ENCODE data around the gene DCBLD1. TPM values are rescaled to one million over a fixed set of nuclear protein-coding genes. Genes with fewer than 3 reads are reported as not detected.

The DCBLD1 gene
- total and polyA plus RNA-seq, 2 donors from 2014 or later: 4.1 to 9.6 TPM

DNA sequence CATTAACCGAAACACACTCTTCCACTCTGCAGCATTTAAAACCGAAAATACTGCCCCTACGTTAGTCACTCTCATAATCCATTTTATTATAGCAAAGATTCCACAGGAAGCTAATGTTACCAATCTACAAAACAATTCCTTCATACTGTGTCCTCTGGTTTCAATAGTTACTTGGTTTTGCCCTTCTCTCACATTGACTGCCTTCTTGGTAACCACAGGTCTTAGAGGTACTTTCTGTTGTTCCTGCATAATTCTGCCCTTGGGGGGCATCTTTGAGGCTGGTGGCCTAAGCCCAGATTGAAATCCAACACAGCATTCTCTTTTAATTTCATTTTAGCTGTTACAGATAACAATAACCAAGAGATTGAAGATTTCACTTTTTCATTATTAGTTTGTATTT lies 9.8 kb upstream of the DCBLD1 start:
- no peaks in the 10 kb centered on the region for H3K4me1 ChIP-seq (ENCODE audit: control insufficient read depth in 2 of 3, insufficient read depth in 2 of 3, low read depth in 1 of 3, low read length in 3 of 3)
- no peak overlapping the region for H3K9ac ChIP-seq (ENCODE audit: low read length in 3 of 3)
- DNase-seq (no peak), FAIRE-seq (no peak)
- no peaks in the 10 kb centered on the region for H3K36me3 ChIP-seq (ENCODE audit: control insufficient read depth in 2 of 3, insufficient read depth in 3 of 3, low read length in 3 of 3)
- H3K9me3 ChIP-seq (ENCODE audit: control insufficient read depth in 2 of 3, insufficient read depth in 1 of 3, low read length in 3 of 3): no peaks in the 10 kb centered on the region
- no peak overlapping the region for H3K4me3 ChIP-seq (ENCODE audit: low read length in 3 of 3)
- intact Hi-C loops (cut with DNase I): no loop called here
- H3K27me3 ChIP-seq (ENCODE audit: control insufficient read depth, insufficient read depth, low read length): no peaks in the 10 kb centered on the region
- H3K27ac ChIP-seq (ENCODE audit: low read depth in 2 of 2, low read length in 2 of 2): no peak overlapping the region
- TF ChIP-seq, protein P1, sequence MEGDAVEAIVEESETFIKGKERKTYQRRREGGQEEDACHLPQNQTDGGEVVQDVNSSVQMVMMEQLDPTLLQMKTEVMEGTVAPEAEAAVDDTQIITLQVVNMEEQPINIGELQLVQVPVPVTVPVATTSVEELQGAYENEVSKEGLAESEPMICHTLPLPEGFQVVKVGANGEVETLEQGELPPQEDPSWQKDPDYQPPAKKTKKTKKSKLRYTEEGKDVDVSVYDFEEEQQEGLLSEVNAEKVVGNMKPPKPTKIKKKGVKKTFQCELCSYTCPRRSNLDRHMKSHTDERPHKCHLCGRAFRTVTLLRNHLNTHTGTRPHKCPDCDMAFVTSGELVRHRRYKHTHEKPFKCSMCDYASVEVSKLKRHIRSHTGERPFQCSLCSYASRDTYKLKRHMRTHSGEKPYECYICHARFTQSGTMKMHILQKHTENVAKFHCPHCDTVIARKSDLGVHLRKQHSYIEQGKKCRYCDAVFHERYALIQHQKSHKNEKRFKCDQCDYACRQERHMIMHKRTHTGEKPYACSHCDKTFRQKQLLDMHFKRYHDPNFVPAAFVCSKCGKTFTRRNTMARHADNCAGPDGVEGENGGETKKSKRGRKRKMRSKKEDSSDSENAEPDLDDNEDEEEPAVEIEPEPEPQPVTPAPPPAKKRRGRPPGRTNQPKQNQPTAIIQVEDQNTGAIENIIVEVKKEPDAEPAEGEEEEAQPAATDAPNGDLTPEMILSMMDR (IDR thresholded peaks at IDR 0.05; ENCODE audit: borderline replicate concordance, extremely low read depth, insufficient read depth): no peak

DNA sequence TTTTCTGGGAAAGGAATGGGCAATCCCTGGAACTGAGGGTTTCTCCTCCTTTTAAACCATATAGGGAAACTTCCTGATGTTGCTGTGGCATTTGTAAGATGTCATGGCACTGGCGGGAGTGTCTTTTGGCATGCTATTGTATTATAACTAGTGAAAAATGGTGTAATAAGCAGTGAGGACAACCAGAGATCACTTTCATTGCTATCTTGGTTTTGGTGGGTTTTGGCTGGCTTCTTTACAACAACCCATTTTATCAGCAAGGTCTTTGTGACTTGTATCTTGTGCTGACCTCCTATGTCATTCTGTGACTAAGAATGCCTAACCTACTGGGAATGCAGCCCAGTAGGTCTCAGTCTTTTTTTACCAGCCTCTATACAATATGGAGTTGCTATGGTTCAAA lies 9.1 kb upstream of the DCBLD1 start:
- TF ChIP-seq, protein P1 (IDR thresholded peaks at IDR 0.05; ENCODE audit: borderline replicate concordance, extremely low read depth, insufficient read depth): no peak
- no peak overlapping the region for H3K27ac ChIP-seq (ENCODE audit: low read depth in 2 of 2, low read length in 2 of 2)
- no peaks in the 10 kb centered on the region for H3K9me3 ChIP-seq (ENCODE audit: control insufficient read depth in 2 of 3, insufficient read depth in 1 of 3, low read length in 3 of 3)
- intact Hi-C loops (cut with DNase I): no loop called here
- H3K36me3 ChIP-seq (ENCODE audit: control insufficient read depth in 2 of 3, insufficient read depth in 3 of 3, low read length in 3 of 3): no peaks in the 10 kb centered on the region
- no peak for DNase-seq
- H3K4me3 ChIP-seq (ENCODE audit: low read length in 3 of 3): no peak overlapping the region
- no peaks in the 10 kb centered on the region for H3K27me3 ChIP-seq (ENCODE audit: control insufficient read depth, insufficient read depth, low read length)
- H3K9ac ChIP-seq (ENCODE audit: low read length in 3 of 3): no peak overlapping the region
- H3K4me1 ChIP-seq (ENCODE audit: control insufficient read depth in 2 of 3, insufficient read depth in 2 of 3, low read depth in 1 of 3, low read length in 3 of 3): no peaks in the 10 kb centered on the region
- FAIRE-seq: no peak

DNA sequence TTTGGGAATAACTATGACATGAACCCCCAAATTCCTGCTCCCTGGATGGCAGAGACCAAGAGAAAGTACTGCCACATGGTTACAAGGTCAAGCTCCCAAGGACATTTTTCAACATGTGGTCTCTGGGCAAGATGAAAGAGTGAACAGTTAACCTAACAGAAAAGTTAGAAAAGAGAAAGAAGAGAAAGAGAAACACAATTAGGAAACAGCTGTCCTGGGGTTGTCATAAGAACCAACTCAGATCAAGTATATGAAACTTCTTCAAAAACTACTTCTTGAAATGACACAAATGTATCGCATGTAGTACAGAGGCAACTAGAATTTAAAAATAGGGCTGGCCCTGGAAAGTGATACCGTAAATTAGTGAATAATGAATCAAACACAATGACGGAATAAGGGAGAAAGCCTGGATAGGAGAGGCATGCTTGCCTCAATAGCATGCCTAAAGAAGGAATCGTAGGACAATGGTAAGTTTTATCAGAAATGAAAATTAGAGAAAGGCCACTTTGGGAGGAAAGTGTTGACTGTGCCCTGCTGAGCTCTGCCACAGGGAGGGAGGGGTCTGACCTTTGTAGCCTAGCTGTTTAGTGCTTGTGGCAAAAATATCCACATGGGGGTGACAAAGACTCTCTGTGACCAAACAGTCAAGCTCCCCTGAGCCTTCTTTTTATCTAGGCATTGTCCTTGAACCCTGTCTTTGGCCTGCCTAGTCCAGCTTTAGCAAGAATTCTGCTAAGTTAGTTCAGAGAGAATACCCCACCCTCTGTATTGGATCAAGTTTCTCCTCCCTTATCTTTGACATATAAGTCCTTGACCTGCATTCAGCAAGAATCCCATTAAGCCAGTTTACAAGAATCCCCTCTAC lies 4.3 kb upstream of the DCBLD1 start:
- H3K4me3 ChIP-seq (ENCODE audit: low read length in 3 of 3): no peak overlapping the region
- H3K36me3 ChIP-seq (ENCODE audit: control insufficient read depth in 2 of 3, insufficient read depth in 3 of 3, low read length in 3 of 3): no peaks in the 10 kb centered on the region
- peaks cover 0 to 5% (median 0%) of the 10 kb centered on the region in 3 donors for H3K4me1 ChIP-seq (ENCODE audit: control insufficient read depth in 2 of 3, insufficient read depth in 2 of 3, low read depth in 1 of 3, low read length in 3 of 3)
- H3K9me3 ChIP-seq (ENCODE audit: control insufficient read depth in 2 of 3, insufficient read depth in 1 of 3, low read length in 3 of 3): no peaks in the 10 kb centered on the region
- FAIRE-seq (no peak), DNase-seq (peak in 1 of 5 donors; percentile 30)
- no peaks in the 10 kb centered on the region for H3K27me3 ChIP-seq (ENCODE audit: control insufficient read depth, insufficient read depth, low read length)
- H3K9ac ChIP-seq (ENCODE audit: low read length in 3 of 3): no peak overlapping the region
- intact Hi-C loops (cut with DNase I): no loop called here
- H3K27ac ChIP-seq (ENCODE audit: low read depth in 2 of 2, low read length in 2 of 2): no peak overlapping the region
- TF ChIP-seq, protein P1 (IDR thresholded peaks at IDR 0.05; ENCODE audit: borderline replicate concordance, extremely low read depth, insufficient read depth): peak; percentile 33

All from kidney (tissue), 14 donors.